Uterus (tissue), 2 donors: ENCODE measurements around the gene STK39.

Source experiments
- POLR2A ChIP-seq, 2 donors: fragments of 450-650 bp; IDR thresholded peaks; one replicate each; pipeline ENCODE4 v1.6.1; 2016; ENCODE audit warnings: antibody characterized with exemption in 2 of 2, mild to moderate bottlenecking in 1 of 2, moderate library complexity in 1 of 2
- TF ChIP-seq, protein P1 (sequence below), 4 experiments: fragments of 200-600 bp in 2 of 4; fragments of 450-650 bp in 2 of 4; sonication (generic) in 2 of 4; IDR thresholded peaks; one replicate each; pipeline ENCODE4 v1.5.1; 2016 to 2019; ENCODE audit warnings: antibody characterized with exemption in 4 of 4, mild to moderate bottlenecking in 2 of 4, moderate library complexity in 1 of 4

DNA sequence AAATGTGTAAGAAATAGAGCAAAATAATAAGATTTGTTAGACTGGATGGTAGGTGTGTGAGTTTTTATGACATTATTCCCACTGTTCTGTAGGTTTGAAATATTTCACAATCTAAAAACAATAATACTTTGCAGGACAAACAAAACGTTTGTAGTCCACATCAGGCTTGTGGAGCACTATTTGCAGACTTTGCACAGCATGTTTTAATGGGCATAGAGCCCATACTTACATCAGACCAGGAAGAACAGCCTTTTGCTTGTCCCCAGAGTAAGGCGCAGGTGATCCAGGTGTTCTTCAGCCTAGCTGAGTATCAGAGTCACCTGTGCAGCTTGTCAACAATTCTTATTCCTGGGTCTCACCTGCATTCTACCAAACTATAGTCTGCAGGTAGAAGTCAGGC, 9.1 kb upstream of the STK39 start:
- TF ChIP-seq, protein P1, sequence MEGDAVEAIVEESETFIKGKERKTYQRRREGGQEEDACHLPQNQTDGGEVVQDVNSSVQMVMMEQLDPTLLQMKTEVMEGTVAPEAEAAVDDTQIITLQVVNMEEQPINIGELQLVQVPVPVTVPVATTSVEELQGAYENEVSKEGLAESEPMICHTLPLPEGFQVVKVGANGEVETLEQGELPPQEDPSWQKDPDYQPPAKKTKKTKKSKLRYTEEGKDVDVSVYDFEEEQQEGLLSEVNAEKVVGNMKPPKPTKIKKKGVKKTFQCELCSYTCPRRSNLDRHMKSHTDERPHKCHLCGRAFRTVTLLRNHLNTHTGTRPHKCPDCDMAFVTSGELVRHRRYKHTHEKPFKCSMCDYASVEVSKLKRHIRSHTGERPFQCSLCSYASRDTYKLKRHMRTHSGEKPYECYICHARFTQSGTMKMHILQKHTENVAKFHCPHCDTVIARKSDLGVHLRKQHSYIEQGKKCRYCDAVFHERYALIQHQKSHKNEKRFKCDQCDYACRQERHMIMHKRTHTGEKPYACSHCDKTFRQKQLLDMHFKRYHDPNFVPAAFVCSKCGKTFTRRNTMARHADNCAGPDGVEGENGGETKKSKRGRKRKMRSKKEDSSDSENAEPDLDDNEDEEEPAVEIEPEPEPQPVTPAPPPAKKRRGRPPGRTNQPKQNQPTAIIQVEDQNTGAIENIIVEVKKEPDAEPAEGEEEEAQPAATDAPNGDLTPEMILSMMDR (IDR thresholded peaks at IDR 0.05) = no peak
- no peak for TF ChIP-seq POLR2A (IDR thresholded peaks at IDR 0.05)
